MCF 10A (cell line): ENCODE results near the gene CRYGC. TPM values are rescaled to one million over a fixed set of nuclear protein-coding genes. Genes with fewer than 3 reads are reported as not detected.

Experiments
- BruUV-seq: library from RNA; stranded (reverse); fragments of 400-500 nt; replicated peaks from 2 replicates; lab custom pipeline; 2021; lab: Mats Ljungman, UMichigan
- CTCF ChIA-PET: fragments of 300-600 bp; sonication (Branson Sonifier 250); formaldehyde crosslinking; extraction: SDS; loops from one replicate; lab custom pipeline; 2021; ENCODE audit warnings: antibody characterized with exemption, inconsistent platforms; lab: Yijun Ruan, JAX
- POLR2A ChIA-PET: fragments of 300-600, 350-650 bp; sonication (Branson Sonifier 250); formaldehyde crosslinking; extraction: SDS; loops from one replicate; lab custom pipeline; 2020; ENCODE audit warnings: antibody characterized with exemption, inconsistent platforms; lab: Yijun Ruan, JAX
- DNase-seq: peaks from one replicate; pipeline ENCODE4 v3.0.0-alpha.2; 2018; ENCODE audit not compliant: unreplicated experiment
- H3K27ac Mint-ChIP-seq: one replicate; pipeline ENCODE4 v1.8.0; 2022; ENCODE audit warnings: mild to moderate bottlenecking, low read depth, mixed read lengths; ENCODE audit not compliant: unreplicated experiment
- H3K27me3 Mint-ChIP-seq: one replicate; pipeline ENCODE4 v1.8.0; 2022; ENCODE audit warnings: mixed read lengths; ENCODE audit not compliant: insufficient read depth, unreplicated experiment
- H3K36me3 Mint-ChIP-seq: one replicate; pipeline ENCODE4 v1.8.0; 2022; ENCODE audit warnings: mild to moderate bottlenecking, moderate library complexity, mixed read lengths; ENCODE audit not compliant: insufficient read depth, unreplicated experiment
- H3K4me1 Mint-ChIP-seq: one replicate; pipeline ENCODE4 v1.8.0; 2022; ENCODE audit warnings: mixed read lengths; ENCODE audit not compliant: insufficient read depth, unreplicated experiment
- H3K4me3 Mint-ChIP-seq: one replicate; pipeline ENCODE4 v1.8.0; 2022; ENCODE audit warnings: mild to moderate bottlenecking, moderate library complexity, mixed read lengths; ENCODE audit not compliant: unreplicated experiment
- H3K9me3 Mint-ChIP-seq: one replicate; pipeline ENCODE4 v1.8.0; 2022; ENCODE audit warnings: mixed read lengths; ENCODE audit not compliant: unreplicated experiment
- intact Hi-C: fragments of 100-400 bp; cut with micrococcal nuclease; formaldehyde crosslinking; loops from 2 replicates; pipeline ENCODE4 v1.14.1; 2022
- total RNA-seq: library from RNA; stranded (reverse); gene quantifications from 2 replicates; pipeline ENCODE4 v1.2.3, GENCODE V29; 2022
- TF ChIP-seq, protein P1 (sequence below): fragments of 200-600 bp; IDR thresholded peaks from one replicate; pipeline ENCODE4 v1.8.0; 2022; ENCODE audit warnings: antibody characterized with exemption, mild to moderate bottlenecking; ENCODE audit not compliant: unreplicated experiment

Gene CRYGC
- total RNA-seq, 1 experiment from 2014 or later: not detected

DNA sequence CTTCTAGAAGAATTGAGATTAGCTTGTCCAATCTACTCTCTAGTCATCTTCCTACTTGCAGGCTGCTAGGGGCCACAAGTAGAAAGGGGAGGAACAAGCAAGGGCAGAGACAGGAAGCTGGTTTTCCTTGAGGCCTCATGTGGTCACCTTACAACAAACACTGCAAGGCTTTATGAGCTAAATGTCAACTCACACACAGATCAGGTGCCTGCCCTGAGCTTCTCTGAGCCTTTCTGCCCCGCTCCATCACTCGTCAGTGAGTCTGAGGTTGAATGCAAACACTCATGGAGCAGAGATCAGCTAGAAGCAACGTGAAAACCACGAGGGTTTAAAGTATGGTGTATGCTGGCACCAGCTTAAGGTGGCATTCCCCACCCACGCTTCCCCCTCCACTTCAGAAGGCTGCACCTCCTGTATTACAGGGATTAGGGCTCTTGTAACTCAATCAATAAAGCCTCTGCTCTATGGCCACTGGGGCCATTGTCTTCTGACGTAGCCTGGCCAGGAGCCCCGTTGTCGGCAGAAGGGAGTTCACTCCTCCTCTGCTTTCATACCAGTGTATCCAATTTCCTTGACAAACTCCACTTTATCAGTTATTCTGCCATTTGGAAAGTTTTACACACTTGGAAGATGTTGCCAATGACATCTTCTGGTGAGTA lies 5.4 kb upstream of the CRYGC start:
- TF ChIP-seq, protein P1, sequence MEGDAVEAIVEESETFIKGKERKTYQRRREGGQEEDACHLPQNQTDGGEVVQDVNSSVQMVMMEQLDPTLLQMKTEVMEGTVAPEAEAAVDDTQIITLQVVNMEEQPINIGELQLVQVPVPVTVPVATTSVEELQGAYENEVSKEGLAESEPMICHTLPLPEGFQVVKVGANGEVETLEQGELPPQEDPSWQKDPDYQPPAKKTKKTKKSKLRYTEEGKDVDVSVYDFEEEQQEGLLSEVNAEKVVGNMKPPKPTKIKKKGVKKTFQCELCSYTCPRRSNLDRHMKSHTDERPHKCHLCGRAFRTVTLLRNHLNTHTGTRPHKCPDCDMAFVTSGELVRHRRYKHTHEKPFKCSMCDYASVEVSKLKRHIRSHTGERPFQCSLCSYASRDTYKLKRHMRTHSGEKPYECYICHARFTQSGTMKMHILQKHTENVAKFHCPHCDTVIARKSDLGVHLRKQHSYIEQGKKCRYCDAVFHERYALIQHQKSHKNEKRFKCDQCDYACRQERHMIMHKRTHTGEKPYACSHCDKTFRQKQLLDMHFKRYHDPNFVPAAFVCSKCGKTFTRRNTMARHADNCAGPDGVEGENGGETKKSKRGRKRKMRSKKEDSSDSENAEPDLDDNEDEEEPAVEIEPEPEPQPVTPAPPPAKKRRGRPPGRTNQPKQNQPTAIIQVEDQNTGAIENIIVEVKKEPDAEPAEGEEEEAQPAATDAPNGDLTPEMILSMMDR: no peak
- POLR2A ChIA-PET: no interaction called here
- H3K9me3 Mint-ChIP-seq: peaks cover 11% of the 10 kb centered on the region
- H3K27me3 Mint-ChIP-seq: no peaks in the 10 kb centered on the region
- no peak overlapping the region for H3K27ac Mint-ChIP-seq
- intact Hi-C loops: no loop called here
- no peak for DNase-seq
- H3K36me3 Mint-ChIP-seq: no peaks in the 10 kb centered on the region
- CTCF ChIA-PET: interaction anchor here (0.6 to 0.7 kb wide), 3 partner anchors 24 to 133 kb away, joined by 3 read pairs; no protein-coding TSS in a partner anchor
- H3K4me3 Mint-ChIP-seq: no peak overlapping the region
- BruUV-seq: no TSS peak
- peaks cover 11% of the 10 kb centered on the region for H3K4me1 Mint-ChIP-seq

DNA sequence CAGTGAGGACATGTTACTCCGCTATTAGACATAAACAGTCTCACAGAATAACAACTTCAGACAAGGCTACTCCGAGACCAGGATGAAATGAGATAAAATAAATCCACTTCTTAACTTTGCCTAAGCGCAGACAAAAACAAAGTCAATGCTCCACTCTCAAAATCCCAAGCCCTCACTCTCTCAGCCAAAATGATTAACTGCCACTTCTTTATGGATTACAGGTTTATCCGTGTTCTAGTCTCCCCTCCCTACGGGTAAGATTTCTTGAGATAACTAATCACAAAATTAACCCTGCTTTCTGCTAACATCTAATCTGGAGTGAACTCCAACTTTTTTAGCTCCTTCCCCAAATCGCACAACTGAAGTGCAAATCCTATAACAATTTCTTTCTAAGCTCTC lies 1.1 kb upstream of the CRYGC start:
- Mint-ChIP-seq H3K9me3 (no peaks in the 10 kb centered on the region), H3K4me1 (peaks cover 16% of the 10 kb centered on the region), H3K36me3 (no peaks in the 10 kb centered on the region), H3K27me3 (no peaks in the 10 kb centered on the region), H3K27ac (peak overlapping the region; percentile 22), H3K4me3 (no peak overlapping the region)
- ChIA-PET CTCF (interaction anchor here (0.5 to 2.1 kb wide), 3 partner anchors 11 to 47 kb away, joined by 4 to 9 read pairs (median 5); no protein-coding TSS in a partner anchor), POLR2A (interaction anchor here (0.7 kb wide), 2 partner anchors 23 to 1800 kb away, joined by 3 read pairs; no protein-coding TSS in a partner anchor)
- DNase-seq: no peak
- TF ChIP-seq, protein P1: no peak
- intact Hi-C loops: no loop called here
- no TSS peak for BruUV-seq

DNA sequence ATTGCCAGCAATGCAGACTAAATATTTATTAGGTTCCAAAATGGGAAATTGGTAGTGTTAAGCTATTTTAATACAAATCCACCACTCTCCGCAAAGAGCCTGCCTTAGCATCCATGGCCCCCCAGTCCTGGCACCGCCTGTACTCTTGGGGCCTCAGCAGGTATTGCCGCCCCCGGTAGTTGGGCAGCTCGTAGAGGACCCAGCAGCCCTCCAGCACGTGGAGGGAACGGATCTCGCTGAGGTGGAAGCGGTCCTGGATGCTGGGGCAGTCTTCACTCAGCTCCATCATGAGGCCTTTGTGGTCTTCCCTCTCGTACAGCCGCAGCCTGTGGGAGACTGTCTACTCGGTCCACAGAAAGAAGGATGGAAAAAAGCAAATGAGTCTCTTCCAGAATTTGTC lies 1.5 kb downstream of the CRYGC start:
- ChIA-PET POLR2A (interaction anchor here (1.1 kb wide), 1 partner anchor 125 kb away, joined by 3 read pairs; no protein-coding TSS in a partner anchor), CTCF (interaction anchor here (1.4 kb wide), 1 partner anchor 26 kb away, joined by 5 read pairs; no protein-coding TSS in a partner anchor)
- BruUV-seq: no TSS peak
- no peak for DNase-seq
- peaks cover 16% of the 10 kb centered on the region for H3K4me1 Mint-ChIP-seq
- H3K27ac Mint-ChIP-seq: no peak overlapping the region
- no peaks in the 10 kb centered on the region for H3K36me3 Mint-ChIP-seq
- intact Hi-C loops: no loop called here
- no peak overlapping the region for H3K4me3 Mint-ChIP-seq
- H3K27me3 Mint-ChIP-seq: no peaks in the 10 kb centered on the region
- no peaks in the 10 kb centered on the region for H3K9me3 Mint-ChIP-seq
- TF ChIP-seq, protein P1: no peak

DNA sequence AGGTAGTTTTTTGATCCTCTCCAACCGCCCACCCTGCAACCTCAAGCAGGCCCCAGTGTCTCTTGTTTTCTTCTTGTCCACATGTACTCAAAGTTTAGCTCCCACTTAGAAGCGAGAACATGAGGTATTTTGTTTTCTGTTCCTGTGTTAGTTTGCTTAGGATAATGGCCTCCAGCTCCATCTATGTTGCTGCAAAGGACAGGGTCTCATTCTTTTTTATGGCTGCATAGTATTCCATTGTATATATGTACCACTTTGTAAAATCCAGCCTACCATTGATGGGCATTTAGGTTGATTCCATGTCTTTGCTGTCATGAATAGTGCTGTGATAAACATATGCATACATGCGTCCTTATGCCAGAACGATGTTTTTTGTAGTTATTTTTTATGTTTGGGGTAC lies 2.5 kb downstream of the CRYGC start:
- peaks cover 16% of the 10 kb centered on the region for H3K4me1 Mint-ChIP-seq
- no peaks in the 10 kb centered on the region for H3K36me3 Mint-ChIP-seq
- ChIA-PET CTCF (interaction anchor here (0.6 to 1.4 kb wide), 2 partner anchors 25 to 27 kb away, joined by 4 to 5 read pairs; no protein-coding TSS in a partner anchor), POLR2A (interaction anchor here (1.1 kb wide), 1 partner anchor 126 kb away, joined by 3 read pairs; no protein-coding TSS in a partner anchor)
- no peak overlapping the region for H3K27ac Mint-ChIP-seq
- TF ChIP-seq, protein P1: no peak
- BruUV-seq: no TSS peak
- intact Hi-C loops: no loop called here
- no peaks in the 10 kb centered on the region for H3K27me3 Mint-ChIP-seq
- DNase-seq: no peak
- H3K4me3 Mint-ChIP-seq: no peak overlapping the region
- H3K9me3 Mint-ChIP-seq: no peaks in the 10 kb centered on the region
